Frontal cortex (tissue), 4 donors: ENCODE results near the gene CEP128. TPM values are rescaled to one million over a fixed set of nuclear protein-coding genes. Genes with fewer than 3 reads are reported as not detected.
"Not testable (repeated sequence)": the region's sequence is repeated elsewhere in the genome, so short reads cannot be mapped to it uniquely, and the experiment has no call there.

ENCODE experiments used
- DNase-seq, 2 donors: peaks; one replicate each; pipeline ENCODE4 v3.0.0; 2012; ENCODE audit warnings: low spot score in 2 of 2
- FAIRE-seq: peaks from 2 replicates; lab custom pipeline; 2012; peaks lifted over from hg19 to GRCh38; lab: Jason Lieb, UNC
- total RNA-seq: library from RNA; depleted of rRNA; stranded (reverse); fragments of >200 nt; gene quantifications from one replicate; pipeline ENCODE4 v1.2.3, GENCODE V29; 2014
- donor health status: control.
- donor health status: control.
- donor health status: control.

Gene CEP128
- total RNA-seq, 1 donor from 2014 or later: 21.6 TPM

DNA sequence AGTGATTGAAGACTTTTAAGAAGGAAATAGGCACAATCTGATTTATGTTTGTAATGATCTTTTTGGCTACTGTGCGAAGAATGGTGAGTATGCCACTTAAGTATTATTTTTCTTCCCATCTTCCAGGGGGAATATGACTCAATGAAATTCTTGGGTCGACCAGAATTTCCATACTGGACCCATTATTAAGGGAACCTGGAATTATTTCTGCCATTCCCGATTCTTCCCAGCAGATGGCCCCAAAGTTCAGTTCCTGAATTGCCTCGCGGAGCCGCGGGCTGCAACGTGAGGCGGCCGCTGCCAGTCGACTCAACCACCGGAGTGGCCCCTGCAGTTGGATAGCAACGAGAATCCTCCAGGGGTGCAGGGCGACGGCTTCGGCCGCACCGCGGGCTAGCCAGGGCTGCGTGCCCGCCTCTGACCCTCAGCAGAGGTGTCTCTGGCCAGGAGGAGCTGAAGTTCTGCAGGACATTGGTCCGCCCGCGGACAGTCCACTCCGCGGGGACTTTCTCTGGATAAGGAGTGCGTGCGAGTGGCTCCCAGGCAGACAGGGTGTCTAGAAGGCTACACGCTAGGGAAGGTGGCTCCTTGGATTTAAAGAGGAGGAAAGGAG, 13.3 kb upstream of the CEP128 start:
- DNase-seq (peak; percentile 60 to 77), FAIRE-seq (peak; percentile 40)

DNA sequence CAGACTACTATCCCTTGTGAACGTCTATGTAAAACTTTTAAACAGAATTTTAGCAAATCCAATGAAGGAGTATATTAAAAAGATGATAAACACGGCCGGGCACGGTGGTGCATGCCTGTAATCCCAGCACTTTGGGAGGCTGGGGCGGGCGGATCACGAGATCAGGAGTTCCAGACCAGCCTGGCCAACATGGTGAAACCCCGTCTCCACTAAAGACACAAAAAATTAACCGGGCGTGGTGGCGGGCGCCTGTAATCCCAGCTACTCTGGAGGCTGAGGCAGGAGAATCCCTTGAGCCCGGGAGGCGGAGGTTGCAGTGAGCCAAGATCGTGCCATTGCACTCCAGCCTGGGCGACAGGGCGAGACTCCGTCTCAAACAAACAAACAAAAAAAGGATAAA, 11.7 kb upstream of the CEP128 start:
- DNase-seq, FAIRE-seq: not testable (repeated sequence)

DNA sequence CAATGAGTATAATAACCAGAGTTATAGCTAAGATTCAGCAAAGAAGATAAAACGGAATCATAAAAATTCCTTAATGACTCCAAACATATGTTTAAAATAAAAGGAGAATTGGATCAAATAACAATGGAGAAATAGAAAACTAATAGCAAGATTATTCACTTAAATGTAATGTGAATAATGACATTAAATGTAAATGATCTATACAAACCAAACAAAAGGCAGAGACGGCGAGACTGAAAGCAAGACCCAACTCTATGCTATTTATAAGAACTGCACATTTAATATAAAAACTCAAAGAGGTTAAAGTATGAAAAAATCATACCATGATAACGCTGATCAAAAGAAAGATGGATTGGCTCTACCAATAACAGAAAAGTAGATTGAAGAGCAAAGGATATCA, 10.0 kb upstream of the CEP128 start:
- DNase-seq (no peak), FAIRE-seq (no peak)

DNA sequence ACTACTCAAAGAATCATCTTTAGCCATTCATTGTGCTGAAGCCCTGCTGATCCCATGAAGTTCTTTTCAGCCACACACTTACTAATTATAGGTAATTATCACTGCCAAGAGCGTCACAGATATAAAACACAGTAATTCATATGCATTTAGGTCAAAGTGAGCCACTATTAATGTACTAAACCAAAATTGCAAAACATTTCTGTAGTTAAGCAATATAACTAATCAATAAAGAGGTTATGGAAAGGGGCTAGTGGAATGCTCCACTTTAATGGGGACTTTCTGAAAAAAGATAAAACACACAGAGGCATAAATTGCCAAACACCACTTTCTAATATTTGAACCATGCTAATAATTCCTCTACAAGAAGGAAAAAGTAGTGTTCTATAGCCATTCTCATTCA, 6.8 kb upstream of the CEP128 start:
- FAIRE-seq (no peak), DNase-seq (no peak)

DNA sequence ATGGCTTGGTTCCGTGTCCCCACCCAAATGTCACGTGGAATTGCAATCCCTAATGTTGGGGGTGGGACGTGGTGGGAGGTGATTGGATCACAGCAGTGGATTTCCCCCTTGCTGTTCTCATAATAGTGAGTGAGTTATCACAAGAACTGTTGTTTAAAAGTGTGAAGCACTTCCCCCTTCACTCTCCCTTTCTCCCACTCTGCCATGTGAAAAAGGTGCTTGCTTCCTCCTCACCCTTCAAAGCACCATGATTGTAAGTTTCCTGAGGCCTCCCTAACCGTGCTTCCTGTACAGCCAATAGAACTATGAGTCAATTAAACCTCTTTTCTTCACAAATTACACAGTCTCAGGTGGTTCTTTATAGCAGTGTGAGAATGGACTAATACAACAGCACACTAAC, 5.3 kb upstream of the CEP128 start:
- FAIRE-seq (no peak), DNase-seq (no peak)

DNA sequence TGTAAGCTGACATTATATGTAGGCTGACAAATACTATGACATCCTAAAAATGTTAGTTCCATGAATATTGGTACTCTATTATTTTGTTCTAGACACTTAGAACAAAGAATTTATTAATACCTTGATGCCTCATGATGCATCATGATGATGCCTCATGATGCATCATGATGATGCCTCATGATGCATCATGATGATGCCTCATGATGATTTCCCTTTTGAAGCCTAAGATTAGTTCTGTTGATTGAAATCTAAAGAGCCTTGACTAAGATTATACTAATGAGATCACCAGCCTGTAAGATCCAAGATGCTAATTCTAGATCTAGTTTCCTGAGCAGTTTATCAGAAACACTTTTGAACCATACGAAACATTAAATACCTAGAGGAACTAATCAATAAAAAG, 4.6 kb upstream of the CEP128 start:
- FAIRE-seq (no peak), DNase-seq (no peak)

DNA sequence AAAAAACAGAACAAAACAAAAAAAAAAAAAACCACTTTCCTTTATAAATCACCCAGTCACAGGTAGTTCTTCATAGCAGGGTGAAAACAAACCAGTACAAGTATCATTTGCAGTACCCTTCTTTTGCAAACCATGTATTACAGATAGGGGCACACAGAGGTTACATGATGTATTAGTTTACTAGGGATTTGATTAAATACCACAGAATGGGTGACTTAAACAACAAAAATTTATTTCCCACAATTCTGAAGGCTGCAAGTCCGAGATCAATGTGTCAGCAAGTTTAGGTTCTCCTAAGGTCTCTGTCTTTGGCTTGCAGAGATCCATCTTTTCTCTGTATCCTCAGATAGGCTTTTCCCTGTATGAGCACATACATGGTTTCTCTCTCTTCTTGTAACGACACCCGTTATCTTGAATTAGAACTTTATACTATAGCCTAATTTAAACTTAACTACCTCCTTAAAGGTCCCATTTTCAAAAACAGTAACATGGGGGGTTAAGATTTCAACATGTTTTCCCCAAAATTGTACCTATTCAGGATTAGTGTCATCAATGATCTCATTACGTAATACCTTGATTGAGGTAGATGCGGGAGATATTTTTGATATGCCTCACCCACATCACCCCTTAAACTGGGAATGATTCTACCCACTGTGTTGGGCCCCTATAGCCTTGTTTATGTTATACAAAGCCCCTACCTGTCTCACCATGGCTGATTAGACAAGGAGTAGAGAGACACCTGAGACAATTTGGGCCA, 3.5 kb upstream of the CEP128 start:
- DNase-seq (no peak), FAIRE-seq (no peak)

DNA sequence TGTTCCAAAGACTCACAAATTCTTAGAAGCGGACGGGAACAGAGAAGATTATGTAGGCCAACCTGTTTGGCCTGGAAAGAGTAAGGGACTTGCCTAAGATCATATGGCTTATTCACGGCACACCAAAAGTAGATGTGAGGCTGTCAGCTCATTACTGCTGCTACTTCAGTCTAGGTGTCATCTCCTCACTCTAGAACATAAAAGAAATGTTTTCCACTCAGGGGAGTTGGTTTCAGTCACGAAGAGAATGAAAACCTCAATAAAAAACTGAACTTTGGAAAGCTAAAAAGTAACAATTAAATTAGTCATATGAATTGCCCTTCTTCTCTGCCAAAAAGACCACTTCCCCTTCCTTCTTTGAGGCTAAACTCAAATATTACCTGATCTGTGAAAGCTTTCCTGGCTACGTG, 658 bp upstream of the CEP128 start:
- FAIRE-seq (no peak), DNase-seq (no peak)

DNA sequence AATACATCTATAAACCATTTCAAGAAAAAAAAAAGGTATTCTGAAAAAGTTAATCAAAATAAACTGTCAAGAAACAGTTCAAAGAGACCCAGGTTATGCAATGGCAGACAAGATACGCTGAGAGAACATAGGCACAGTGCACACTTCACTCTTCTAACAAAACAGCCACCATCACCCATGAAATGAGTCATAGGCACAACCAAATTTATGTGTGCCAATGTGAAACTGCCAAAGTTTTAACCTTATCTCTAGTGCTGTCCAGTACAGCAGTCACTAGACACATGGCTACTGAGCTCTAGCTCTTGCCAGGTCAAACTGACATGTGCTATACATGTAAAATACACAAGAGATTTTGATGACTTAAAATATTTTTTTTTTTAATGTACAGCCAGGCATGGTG, 1.4 kb downstream of the CEP128 start:
- FAIRE-seq (no peak), DNase-seq (no peak)

DNA sequence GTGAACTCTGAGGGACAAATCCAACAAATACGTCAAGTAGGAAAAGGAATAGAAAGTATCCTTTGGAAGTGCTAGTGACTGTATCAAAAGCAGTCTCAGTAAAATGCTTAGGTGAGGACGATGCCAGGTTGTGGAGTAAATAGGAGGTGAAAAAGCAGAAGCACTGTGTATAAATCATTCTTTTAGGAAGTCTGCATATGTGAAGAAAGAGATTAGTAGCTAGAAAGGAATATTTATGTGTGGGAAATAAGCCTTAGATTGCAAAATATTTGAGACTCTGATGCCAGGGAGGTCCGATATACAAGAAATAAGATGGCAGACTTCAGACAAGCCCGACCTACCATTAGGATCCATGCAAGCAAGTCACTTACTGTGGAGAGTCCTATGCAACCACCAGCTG, 7.9 kb downstream of the CEP128 start:
- FAIRE-seq (no peak), DNase-seq (no peak)

DNA sequence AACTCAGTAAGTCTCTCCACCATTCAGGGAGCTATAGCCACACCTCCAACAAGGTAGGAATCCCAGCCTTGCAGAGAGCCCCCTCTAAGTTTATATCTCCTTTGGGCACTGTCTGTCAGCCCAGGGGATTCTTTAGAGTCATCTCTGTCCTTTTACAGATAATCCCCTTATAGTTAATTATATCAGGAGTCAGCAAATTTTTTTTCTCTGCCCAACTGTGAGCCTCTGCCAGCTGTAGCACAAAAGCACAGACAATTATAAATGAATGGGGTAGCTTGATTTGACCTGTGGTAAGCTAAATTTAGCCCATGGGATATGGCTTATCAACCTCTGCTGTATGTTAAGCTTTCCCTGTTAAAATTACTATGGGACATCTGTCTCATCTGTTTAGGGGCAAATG, 8.3 kb downstream of the CEP128 start:
- no peak for DNase-seq
- no peak for FAIRE-seq

DNA sequence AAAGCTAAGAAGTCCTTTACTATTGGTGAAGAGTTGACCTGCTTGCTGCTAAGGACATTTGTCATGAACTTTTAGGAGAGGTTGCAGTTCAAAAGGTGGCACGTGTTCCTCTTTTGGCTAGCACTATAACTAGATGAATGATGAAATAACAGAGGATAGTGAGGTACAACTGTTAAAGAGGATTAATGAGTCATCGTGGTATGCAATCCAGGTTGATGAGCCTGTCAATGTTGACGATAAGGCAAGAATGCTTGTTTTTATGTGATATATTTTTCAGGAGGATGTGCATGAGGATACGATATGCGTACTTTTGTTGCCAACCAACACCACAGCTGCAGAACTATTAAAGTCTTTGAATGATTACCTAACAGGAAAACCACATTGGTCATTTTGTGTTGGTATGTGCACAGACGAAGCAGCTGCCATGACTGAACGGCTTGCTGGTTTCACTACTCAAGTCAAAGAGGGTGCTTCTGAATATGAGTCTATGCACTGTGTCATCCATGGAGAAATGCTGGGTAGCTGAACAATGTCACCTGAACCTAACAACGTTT, 10.6 kb downstream of the CEP128 start:
- DNase-seq (no peak), FAIRE-seq (no peak)

DNA sequence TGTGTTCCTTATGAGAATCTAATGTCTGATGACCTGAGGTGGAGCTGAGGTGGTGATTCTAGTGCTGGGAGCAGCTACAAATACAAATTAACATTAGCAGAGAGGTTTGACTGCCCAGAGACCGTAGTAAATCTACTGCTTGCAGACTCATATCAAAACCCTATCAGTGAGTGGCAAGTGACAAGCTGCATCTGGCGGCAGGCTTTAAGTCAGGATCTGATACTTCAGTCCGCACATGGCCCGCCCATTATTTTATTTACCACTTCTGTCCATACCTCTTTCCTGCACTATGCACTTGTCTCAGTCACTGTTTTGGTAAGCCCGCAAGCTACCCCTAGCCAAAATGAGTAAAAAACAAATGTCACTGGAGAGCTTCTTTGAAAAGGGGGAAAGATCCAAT, 11.4 kb downstream of the CEP128 start:
- DNase-seq (no peak), FAIRE-seq (no peak)

DNA sequence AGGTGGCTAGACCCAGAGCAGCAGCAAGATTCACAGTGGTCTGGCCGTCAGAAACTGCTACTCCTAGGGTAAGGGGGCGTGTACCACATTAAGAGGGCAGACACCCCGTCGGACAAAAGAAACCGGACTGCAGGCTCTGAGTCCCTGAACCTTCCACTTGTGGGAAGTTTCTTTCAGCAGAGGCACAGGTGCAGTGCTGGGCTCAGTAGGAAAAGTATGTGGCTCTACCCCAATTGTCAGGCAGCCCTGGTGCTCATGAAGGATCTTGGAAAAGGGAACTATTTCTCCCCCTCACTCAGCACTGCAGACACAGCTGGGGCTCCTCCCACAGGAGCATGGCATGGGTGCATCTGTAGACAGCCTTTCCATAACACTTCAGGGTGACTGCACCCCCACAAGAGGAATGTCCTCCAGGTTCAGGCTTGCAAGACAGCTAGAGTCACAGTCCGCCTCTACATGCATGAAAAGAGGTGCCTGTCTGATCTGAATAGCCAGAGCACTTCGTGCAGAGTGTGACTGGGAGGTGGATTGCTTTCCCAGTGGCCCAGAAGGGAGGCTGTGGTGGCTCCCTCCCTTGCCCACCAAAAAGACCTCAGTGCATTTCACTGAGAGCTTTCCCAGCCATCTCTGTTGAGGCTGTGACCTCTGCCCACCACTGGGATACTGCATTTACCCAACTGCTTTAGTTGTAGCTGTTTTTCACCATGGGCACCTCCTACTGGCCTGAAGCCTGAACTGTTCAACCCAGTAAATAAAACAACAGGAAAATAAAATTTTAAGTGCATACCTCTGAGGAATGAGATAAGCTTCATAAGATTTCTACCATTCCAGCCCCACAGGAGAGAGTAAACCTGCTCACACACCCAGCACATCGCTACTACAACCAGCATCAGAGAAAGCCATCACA, 14.2 kb downstream of the CEP128 start:
- FAIRE-seq: no peak
- DNase-seq: no peak

DNA sequence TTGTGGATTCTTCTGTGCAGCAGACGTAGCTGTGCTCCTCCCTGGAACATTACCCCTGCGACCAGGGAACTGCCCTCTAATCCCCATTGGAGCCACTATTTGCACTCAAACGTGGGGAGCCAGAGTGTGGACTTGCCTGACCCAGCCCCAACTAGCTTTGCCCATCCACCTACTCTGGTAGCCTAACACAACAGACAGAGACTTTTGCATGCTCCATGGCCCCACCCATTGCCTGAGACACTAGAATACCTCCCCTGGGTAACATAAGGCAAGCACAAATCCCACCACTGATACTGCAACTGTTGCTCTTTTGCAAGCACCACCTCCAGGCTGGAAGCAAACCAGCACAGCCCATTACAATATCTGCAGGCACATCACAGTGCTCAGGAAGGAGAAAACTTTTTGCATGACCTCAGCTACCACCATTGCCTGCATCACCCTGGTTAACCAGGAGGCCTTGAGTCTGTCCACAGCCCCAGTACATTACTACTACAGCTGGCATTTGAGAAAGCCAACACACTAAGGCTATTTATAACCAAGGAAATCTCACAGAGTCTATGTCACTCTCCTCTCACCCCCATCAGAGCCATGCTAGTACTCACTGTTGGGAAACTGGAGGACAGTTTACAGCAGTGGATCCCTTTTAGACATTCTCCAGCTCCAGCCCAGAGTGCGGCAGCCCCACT, 15.0 kb downstream of the CEP128 start:
- FAIRE-seq (no peak), DNase-seq (no peak)

DNA sequence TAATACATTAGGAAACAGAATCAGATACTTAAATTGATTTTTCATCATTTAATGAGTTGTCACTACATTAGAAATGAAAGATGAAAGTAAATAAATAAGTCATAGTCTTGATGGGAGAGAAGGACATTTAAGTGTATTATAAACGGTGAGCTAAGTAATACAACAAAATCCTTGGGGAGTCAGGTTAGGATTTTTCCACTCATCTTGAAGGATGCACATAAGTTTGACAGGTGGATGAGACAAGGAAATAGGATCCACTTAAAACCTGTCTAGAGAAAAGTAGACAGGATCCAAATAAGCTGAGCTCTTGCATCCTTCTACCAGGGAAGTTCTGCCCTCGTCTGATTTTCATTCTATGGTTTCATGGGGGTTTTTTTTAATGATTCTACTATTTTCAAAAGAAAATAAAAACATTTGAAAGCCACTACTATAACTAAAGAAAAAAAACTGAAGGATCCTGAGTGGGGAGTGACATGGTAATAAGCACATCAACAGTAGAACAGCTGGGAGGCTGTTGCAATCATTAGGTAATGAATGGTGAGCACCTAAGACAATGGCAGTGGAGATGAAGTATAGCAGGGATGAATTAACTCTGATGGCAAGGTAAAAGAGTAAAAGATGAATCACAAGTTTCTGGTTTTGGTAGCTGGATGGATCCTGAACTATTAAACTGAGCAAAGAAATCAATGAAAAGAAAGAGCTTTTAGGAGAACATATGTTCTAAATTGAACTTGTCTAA, 17.0 kb downstream of the CEP128 start:
- FAIRE-seq (no peak), DNase-seq (no peak)

DNA sequence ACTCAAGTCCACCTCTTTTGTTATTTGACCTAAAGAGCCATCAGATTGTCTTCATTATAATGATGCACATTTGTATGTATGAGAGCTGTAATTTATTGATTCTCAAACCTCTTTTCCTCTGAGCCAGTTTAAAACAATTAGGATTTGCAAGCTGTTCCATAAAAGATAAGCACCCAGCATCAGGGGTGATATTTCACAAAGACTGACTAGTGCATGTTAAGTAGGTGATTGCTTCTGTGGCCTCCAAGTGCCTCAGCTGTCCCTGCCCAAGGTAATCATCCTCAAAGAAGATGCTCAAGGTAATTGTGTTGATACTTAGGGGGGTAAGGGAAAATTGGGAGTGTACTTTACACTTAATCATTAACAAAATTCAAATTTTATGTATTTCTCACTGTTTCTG, 18.2 kb downstream of the CEP128 start:
- DNase-seq (no peak), FAIRE-seq (no peak)

DNA sequence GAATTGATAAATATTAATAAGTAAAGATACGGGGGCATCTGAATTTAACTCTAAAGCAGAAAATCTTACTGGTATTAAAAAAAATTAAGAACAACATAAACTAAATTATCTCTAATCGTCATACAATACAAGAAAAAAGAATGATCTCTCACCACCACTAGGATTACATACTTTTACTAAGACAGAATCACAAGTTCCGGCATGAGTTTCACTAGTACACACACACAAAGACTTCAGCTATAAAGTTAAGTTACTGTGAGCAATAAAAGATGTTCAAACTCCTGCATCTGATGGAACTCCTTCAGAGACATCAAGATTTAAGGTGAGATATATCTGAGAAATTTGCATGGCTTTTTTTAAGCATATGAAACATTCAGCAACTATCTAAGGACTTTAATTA, 21.9 kb downstream of the CEP128 start:
- FAIRE-seq: no peak
- DNase-seq: no peak

DNA sequence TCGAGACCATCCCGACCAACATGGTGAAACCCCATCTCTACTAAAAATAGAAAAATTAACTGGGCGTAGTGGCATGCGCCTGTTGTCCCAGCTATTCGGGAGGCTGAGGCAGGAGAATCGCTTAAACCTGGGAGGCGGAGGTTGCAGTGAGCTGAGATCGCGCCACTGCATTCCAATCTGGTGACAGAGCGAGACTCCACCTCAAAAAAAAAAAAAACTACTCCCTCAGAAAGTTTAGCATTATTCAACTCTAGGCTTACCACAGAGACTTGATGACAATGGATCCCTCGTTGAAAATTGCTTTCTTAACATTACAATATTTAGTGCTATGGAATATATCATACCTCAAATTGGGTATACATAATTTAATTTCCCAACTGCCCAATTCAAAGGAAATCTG, 29.5 kb downstream of the CEP128 start:
- not testable (repeated sequence) for DNase-seq, FAIRE-seq
